GM12878 (cell line): Measurements from ENCODE around the gene PGAM1. TPM values are rescaled to one million over a fixed set of nuclear protein-coding genes. Genes with fewer than 3 reads are reported as not detected.
"Not testable (repeated sequence)": the region's sequence is repeated elsewhere in the genome, so short reads cannot be mapped to it uniquely, and the experiment has no call there.

Experiments
- ATAC-seq: fragments of 200-7000 bp; cut with Tn5 transposase; 3 replicates; pipeline ENCODE4 v1.9.1; 2020; ENCODE audit warnings: mild to moderate bottlenecking, moderate library complexity
- BruUV-seq: library from RNA; stranded (reverse); fragments of 400-500 nt; replicated peaks from 2 replicates; lab custom pipeline; 2021; lab: Mats Ljungman, UMichigan
- CTCF ChIA-PET: fragments of 300-600 bp; sonication (Branson Sonifier 250); formaldehyde crosslinking; extraction: SDS; loops from one replicate; lab custom pipeline; 2021; ENCODE audit warnings: inconsistent platforms; lab: Yijun Ruan, JAX
- POLR2A ChIA-PET: fragments of 350-600 bp; formaldehyde crosslinking; extraction: SDS; loops from one replicate; lab custom pipeline; 2021; ENCODE audit warnings: inconsistent platforms; lab: Charles Lee
- RAD21 ChIA-PET: fragments of 300-600 bp; sonication (Branson Sonifier 250); formaldehyde crosslinking; loops from one replicate; lab custom pipeline; 2023; ENCODE audit warnings: antibody characterized with exemption; ENCODE audit not compliant: unreplicated experiment; lab: Charles Lee
- SMC1A ChIA-PET: fragments of 300-600 bp; sonication (Branson Sonifier 250); formaldehyde crosslinking; loops from one replicate; lab custom pipeline; 2023; ENCODE audit not compliant: unreplicated experiment, uncharacterized antibody; lab: Charles Lee
- DNase-seq: peaks from one replicate; pipeline ENCODE4 v3.0.0-alpha.2; 2011; ENCODE audit warnings: low read depth, low spot score
- FAIRE-seq: peaks from 3 replicates; lab custom pipeline; 2011; peaks lifted over from hg19 to GRCh38; lab: Jason Lieb, UNC
- H2AFZ ChIP-seq: 2 replicates; pipeline ENCODE4 v1.6.0; 2011; ENCODE audit warnings: low read depth, low read length, control low read depth; ENCODE audit not compliant: control insufficient read depth
- H3K27ac ChIP-seq: 2 replicates; pipeline ENCODE4 v1.5.1; 2011; ENCODE audit warnings: control low read depth; ENCODE audit not compliant: control insufficient read depth, insufficient read depth
- H3K27me3 ChIP-seq, 2 experiments: replicated peaks in 1 of 2; 2 replicates each; pipeline versions ENCODE4 v1.6.0 to v1.6.1; 2011; ENCODE audit warnings: low read length in 1 of 2; ENCODE audit not compliant: control insufficient read depth in 2 of 2, insufficient read depth in 2 of 2
- H3K36me3 ChIP-seq, 2 experiments: 2 replicates each; pipeline ENCODE4 v1.5.1; 2011; ENCODE audit warnings: low read length in 1 of 2; ENCODE audit not compliant: control insufficient read depth in 2 of 2, insufficient read depth in 2 of 2
- H3K4me1 ChIP-seq: 2 replicates; pipeline ENCODE4 v1.6.1; 2011; ENCODE audit warnings: mild to moderate bottlenecking, low read length, moderate library complexity, mixed read lengths; ENCODE audit not compliant: control insufficient read depth, insufficient read depth
- H3K4me2 ChIP-seq: 2 replicates; pipeline ENCODE4 v1.6.0; 2011; ENCODE audit warnings: control low read depth; ENCODE audit not compliant: control insufficient read depth, insufficient read depth
- H3K4me3 ChIP-seq: fragments of 200-600 bp; sonication (generic); 2 replicates; pipeline ENCODE4 v1.5.1; 2016
- H3K79me2 ChIP-seq: 2 replicates; pipeline ENCODE4 v1.6.0; 2011; ENCODE audit warnings: low read length; ENCODE audit not compliant: control insufficient read depth, insufficient read depth
- H3K9ac ChIP-seq: 2 replicates; pipeline ENCODE4 v1.8.0; 2011; ENCODE audit warnings: low read length, control low read depth, mixed read lengths; ENCODE audit not compliant: control insufficient read depth, insufficient read depth
- H3K9me3 ChIP-seq: replicated peaks from 3 replicates; pipeline ENCODE4 v1.5.1; 2011; ENCODE audit warnings: mild to moderate bottlenecking, low read length; ENCODE audit not compliant: control insufficient read depth, insufficient read depth
- H4K20me1 ChIP-seq: 2 replicates; pipeline ENCODE4 v1.6.0; 2011; ENCODE audit not compliant: control insufficient read depth, insufficient read depth
- CBX3 ChIP-seq: fragments of 200-600 bp; sonication (generic); IDR thresholded peaks from 2 replicates; pipeline ENCODE4 v1.6.1; 2016; ENCODE audit warnings: low read depth, borderline replicate concordance
- FOXK2 ChIP-seq: fragments of 450-650 bp; IDR thresholded peaks from 2 replicates; pipeline ENCODE4 v1.6.1; 2017; ENCODE audit warnings: mild to moderate bottlenecking, moderate library complexity
- FOXM1 ChIP-seq: IDR thresholded peaks from 2 replicates; pipeline ENCODE4 v1.6.1; 2012; ENCODE audit warnings: low read depth, mild to moderate bottlenecking, inconsistent platforms, low read length, moderate library complexity
- HSF1 ChIP-seq: fragments of 150-350 bp; IDR thresholded peaks from 2 replicates; pipeline ENCODE4 v1.6.1; 2014; ENCODE audit warnings: mild to moderate bottlenecking, low read depth, low read length
- IKZF1 ChIP-seq: fragments of 450-650 bp; conservative IDR thresholded peaks from 2 replicates; pipeline ENCODE4 v1.6.1; 2017; ENCODE audit warnings: antibody characterized with exemption, mild to moderate bottlenecking
- MTA3 ChIP-seq: IDR thresholded peaks from 2 replicates; pipeline ENCODE4 v1.6.1; 2012; ENCODE audit warnings: low read length, inconsistent platforms, borderline replicate concordance
- NFIC ChIP-seq: IDR thresholded peaks from 2 replicates; pipeline ENCODE4 v1.6.1; 2012; ENCODE audit warnings: low read depth, mild to moderate bottlenecking, inconsistent platforms, low read length, moderate library complexity
- NFXL1 ChIP-seq: fragments of 450-650 bp; IDR thresholded peaks from 2 replicates; pipeline ENCODE4 v1.6.1; 2017; ENCODE audit warnings: antibody characterized with exemption, mild to moderate bottlenecking, borderline replicate concordance
- PAX8 ChIP-seq: fragments of 450-650 bp; IDR thresholded peaks from 2 replicates; pipeline ENCODE4 v1.6.1; 2017; ENCODE audit warnings: mild to moderate bottlenecking, moderate library complexity
- RCOR1 ChIP-seq: conservative IDR thresholded peaks from 2 replicates; pipeline ENCODE4 v1.6.1; 2012; ENCODE audit warnings: low read depth, low read length, improper control_type of control experiment
- SIN3A ChIP-seq: IDR thresholded peaks from 2 replicates; pipeline ENCODE4 v1.6.1; 2012; ENCODE audit warnings: low read depth, low read length, improper control_type of control experiment
- SMAD5 ChIP-seq: IDR thresholded peaks from 2 replicates; pipeline ENCODE4 v1.6.1; 2016; ENCODE audit warnings: antibody characterized with exemption, low read depth
- TBL1XR1 ChIP-seq: IDR thresholded peaks from 2 replicates; pipeline ENCODE4 v1.6.1; 2012; ENCODE audit warnings: low read depth, low read length, improper control_type of control experiment
- YBX1 ChIP-seq: fragments of 450-650 bp; IDR thresholded peaks from 2 replicates; pipeline ENCODE4 v1.6.1; 2016; ENCODE audit warnings: antibody characterized with exemption
- ZNF274 ChIP-seq: IDR thresholded peaks from one replicate; pipeline ENCODE4 v1.8.0; 2011; ENCODE audit not compliant: insufficient read length, insufficient read depth
- WGBS: methylation state at CpG from one replicate; pipeline ENCODE4 v1.1.6; 2016; ENCODE audit warnings: low lambda C conversion rate; ENCODE audit not compliant: insufficient replicate concordance, insufficient coverage; ENCODE audit errors: missing lambda C conversion rate; 5-methylcytosine and 5-hydroxymethylcytosine counted together
- in situ Hi-C: fragments of 300-500 bp; cut with MboI; formaldehyde crosslinking; loops from 9 replicates; pipeline ENCODE4 v1.14.3; 2018; ENCODE audit warnings: mixed read lengths
- intact Hi-C: fragments of 100-400 bp; cut with micrococcal nuclease; formaldehyde crosslinking; loops from one replicate; pipeline ENCODE4 v1.14.2; 2022; ENCODE audit not compliant: unreplicated experiment
- polyA plus RNA-seq, 11 experiments: library from polyadenylated mRNA; depleted of rRNA in 4 of 11; unstranded in 6 of 11; stranded (reverse) in 5 of 11; fragments of >200 nt; fragmentation: Nextera tagmentation in 4 of 11; fragmentation: Illumina TruSeq in 1 of 11; extraction: Ambion mirVana in 4 of 11; extraction: Trizol in 1 of 11; gene quantifications; 1 replicate in 1 of 11; 2 replicates in 10 of 11; pipeline versions ENCODE4 v1.2.1 to v1.2.3, GENCODE V29; 2011 to 2016; ENCODE audit warnings: inconsistent platforms in 2 of 11, missing spikeins in 2 of 11, low read depth in 1 of 11
- total RNA-seq, 4 experiments: library from RNA; depleted of rRNA in 3 of 4; stranded (reverse); fragments of >200 nt in 3 of 4; fragmentation: Illumina TruSeq in 1 of 4; extraction: Trizol in 1 of 4; gene quantifications; 2 replicates each; pipeline versions ENCODE4 v1.2.1 to v1.2.3, GENCODE V29; 2013 to 2021

Gene PGAM1
- total and polyA plus RNA-seq, 10 of the 15 experiments (the other 5 are each of a cell fraction or from before 2014, with no cell fraction given) = 115 to 1,362 (median 744) TPM

- FAIRE-seq (no peak), ATAC-seq (no peak), DNase-seq (no peak)
- Histone ChIP-seq H3K9ac (no peak overlapping the region), H2AFZ (no peak overlapping the region), H3K4me2 (no peak overlapping the region), H3K9me3 (no peaks in the 10 kb centered on the region), H4K20me1 (no peaks in the 10 kb centered on the region), H3K36me3 (no peaks in the 10 kb centered on the region), H3K27me3 (no peaks in the 10 kb centered on the region), H3K79me2 (no peaks in the 10 kb centered on the region), H3K27ac (no peak overlapping the region), H3K4me1 (peaks cover 3% of the 10 kb centered on the region; the same call in 1 of the 2 replicates), H3K4me3 (no peak overlapping the region)
- POLR2A ChIA-PET = no interaction called here
- no TSS peak for BruUV-seq
- RAD21 ChIA-PET = no interaction called here
- CTCF ChIA-PET = interaction anchor here (0.6 kb wide), 1 partner anchor 398 kb away, joined by 4 read pairs; no protein-coding TSS in a partner anchor
- TF ChIP-seq TBL1XR1 = no peak
- TF ChIP-seq NFXL1 = no peak
- no peak for TF ChIP-seq MTA3
- no peak for TF ChIP-seq HSF1
- no peak for TF ChIP-seq SMAD5
- TF ChIP-seq NFIC = no peak
- TF ChIP-seq CBX3 = no peak
- TF ChIP-seq PAX8 = no peak
- TF ChIP-seq ZNF274 = no peak
- TF ChIP-seq FOXM1 = no peak
- TF ChIP-seq RCOR1 = no peak
- no peak for TF ChIP-seq FOXK2
- no peak for TF ChIP-seq SIN3A
- TF ChIP-seq YBX1 = no peak
- TF ChIP-seq IKZF1 = no peak
- WGBS = 74% methylated on average over 6 of the region's 6 CpGs
- intact Hi-C loops (no loop called here), in situ Hi-C loops (no loop called here)
- SMC1A ChIA-PET = no interaction called here
Measured at GRCh38 chr10:97416565-97416964, 9.4 kb upstream of the PGAM1 start.

- H3K4me1 ChIP-seq = peaks cover 18% of the 10 kb centered on the region
- intact Hi-C loops, H2AFZ ChIP-seq, BruUV-seq, H3K27me3 ChIP-seq, in situ Hi-C loops, H3K4me3 ChIP-seq, H3K36me3 ChIP-seq, H3K9me3 ChIP-seq, DNase-seq, H3K9ac ChIP-seq, H4K20me1 ChIP-seq, ATAC-seq, FAIRE-seq: not testable (repeated sequence)
- ChIA-PET RAD21 (interaction anchor here (1.1 kb wide), 1 partner anchor 10 kb away, joined by 3 read pairs; no protein-coding TSS in a partner anchor), POLR2A (interaction anchor here (0.6 to 1.3 kb wide), 5 partner anchors 9 to 230 kb away, joined by 3 to 7 read pairs (median 3); no protein-coding TSS in a partner anchor), SMC1A (interaction anchor here (0.6 to 1.4 kb wide), 4 partner anchors 10 to 189 kb away, joined by 3 read pairs; no protein-coding TSS in a partner anchor), CTCF (interaction anchor here (0.6 to 2.5 kb wide), 4 partner anchors 8 to 22 kb away, joined by 3 to 7 read pairs (median 6); partner anchors contain the start of gene RRP12)
- H3K27ac ChIP-seq = peak overlapping the region; percentile 87; the same call in 1 of the 2 replicates
- H3K4me2 ChIP-seq = peak overlapping the region; percentile 78; the same call in 1 of the 2 replicates
- WGBS = 80% methylated on average over 8 of the region's 8 CpGs
- peaks cover 35% of the 10 kb centered on the region for H3K79me2 ChIP-seq
Measured at GRCh38 chr10:97423757-97424098, 2.3 kb upstream of the PGAM1 start.
